SK-N-MC (cell line): ENCODE measurements around the gene FIBIN.
"Not testable (repeated sequence)": the region's sequence is repeated elsewhere in the genome, so short reads cannot be mapped to it uniquely, and the experiment has no call there.

Experiments used
- DNase-seq: peaks from one replicate; pipeline ENCODE4 v3.0.0-alpha.2; 2011; ENCODE audit warnings: low read depth, low spot score
- H3K27ac ChIP-seq: fragments of 200-600 bp; sonication (generic); 2 replicates; pipeline ENCODE4 v1.5.1; 2016; ENCODE audit warnings: mixed run types
- H3K36me3 ChIP-seq: fragments of 200-600 bp; sonication (generic); 2 replicates; pipeline ENCODE4 v1.6.1; 2017; ENCODE audit warnings: antibody characterized with exemption, low read length, mixed read lengths; ENCODE audit not compliant: insufficient read depth
- H3K4me3 ChIP-seq: fragments of 200-600 bp; sonication (generic); 2 replicates; pipeline ENCODE4 v1.5.1; 2016
- H3K9ac ChIP-seq: fragments of 200-600 bp; sonication (generic); 2 replicates; pipeline ENCODE4 v1.8.0; 2017; ENCODE audit warnings: mixed run types, mixed read lengths; ENCODE audit not compliant: insufficient read length
- H3K9me3 ChIP-seq: fragments of 200-600 bp; sonication (generic); 2 replicates; pipeline ENCODE4 v1.6.1; 2017; ENCODE audit warnings: low read depth, mild to moderate bottlenecking, antibody characterized with exemption, low read length, moderate library complexity, mixed read lengths
- EZH2 ChIP-seq: fragments of 200-600 bp; sonication (generic); IDR thresholded peaks from one replicate; pipeline ENCODE4 v1.6.1; 2017; ENCODE audit warnings: antibody characterized with exemption
- FOXP2 ChIP-seq: optimal IDR thresholded peaks from 2 replicates; pipeline ENCODE3; 2011; ENCODE audit warnings: mild to moderate bottlenecking, moderate library complexity; ENCODE audit not compliant: insufficient read depth; ENCODE audit errors: extremely low read length, control extremely low read depth
- POLR2AphosphoS5 ChIP-seq: IDR thresholded peaks from 2 replicates; pipeline ENCODE4 v1.6.1; 2012; ENCODE audit warnings: mild to moderate bottlenecking, low read depth, low read length, borderline replicate concordance

The FIBIN gene

GRCh38 chr11:26951809-26952515, 42.0 kb upstream of the FIBIN start:
- peak overlapping the region; percentile 54 for H3K27ac ChIP-seq
- no peak for DNase-seq

GRCh38 chr11:26953770-26954392, 40.0 kb upstream of the FIBIN start:
- Histone ChIP-seq H3K27ac (peak overlapping the region; percentile 76), H3K36me3 (no peaks in the 10 kb centered on the region), H3K9me3 (no peaks in the 10 kb centered on the region), H3K9ac (no peak overlapping the region), H3K4me3 (peak overlapping the region; percentile 7; the same call in 1 of the 2 replicates)
- DNase-seq: no peak
- TF ChIP-seq FOXP2 (no peak), EZH2 (no peak), POLR2AphosphoS5 (no peak)

More at GRCh38 chr11:26951809-26952515, 42.0 kb upstream of the FIBIN start:
- Histone ChIP-seq H3K4me3 (0 out of 2 replicates have a peak overlapping the region, but pooled peaks have one; percentile 31), H3K36me3 (no peaks in the 10 kb centered on the region), H3K9ac (peak overlapping the region; percentile 11), H3K9me3 (no peaks in the 10 kb centered on the region)
- TF ChIP-seq EZH2: no peak

GRCh38 chr11:26958005-26958701, 35.8 kb upstream of the FIBIN start:
- no peak for TF ChIP-seq FOXP2
- no peak for TF ChIP-seq EZH2
- TF ChIP-seq POLR2AphosphoS5: no peak
- Histone ChIP-seq H3K27ac (peak overlapping the region; percentile 88), H3K9me3 (no peaks in the 10 kb centered on the region), H3K9ac (no peak overlapping the region), H3K4me3 (peak overlapping the region; percentile 52), H3K36me3 (no peaks in the 10 kb centered on the region)
- no peak for DNase-seq

GRCh38 chr11:26958702-26959049, 35.2 kb upstream of the FIBIN start:
- H3K9ac ChIP-seq: no peak overlapping the region
- DNase-seq: no peak
- H3K9me3 ChIP-seq: no peaks in the 10 kb centered on the region
- H3K4me3 ChIP-seq: peak overlapping the region; percentile 52
- no peaks in the 10 kb centered on the region for H3K36me3 ChIP-seq
- peak overlapping the region; percentile 88 for H3K27ac ChIP-seq
- TF ChIP-seq EZH2 (no peak), FOXP2 (no peak), POLR2AphosphoS5 (no peak)

DNA sequence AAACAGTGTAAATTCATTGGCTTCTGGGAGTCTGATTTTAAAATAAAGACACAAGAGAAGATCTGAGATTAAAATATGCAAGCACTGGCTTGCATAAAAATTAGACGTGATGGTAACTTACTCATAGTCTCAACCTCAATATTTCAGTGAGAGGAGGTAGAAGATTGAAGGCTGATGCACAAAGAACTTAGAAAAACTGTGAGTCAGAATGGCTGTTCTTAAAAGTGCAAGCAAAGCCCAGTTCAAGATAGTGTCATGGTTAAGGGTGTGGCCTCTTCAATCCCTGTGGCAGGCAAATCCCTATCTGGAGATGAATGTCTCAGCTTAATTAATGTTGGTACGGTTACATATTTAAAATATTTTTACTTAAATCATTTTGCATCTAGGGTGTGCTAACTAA, 33.6 kb upstream of the FIBIN start:
- TF ChIP-seq EZH2: no peak
- TF ChIP-seq FOXP2: no peak
- TF ChIP-seq POLR2AphosphoS5: no peak
- H3K27ac ChIP-seq: no peak overlapping the region
- H3K36me3 ChIP-seq: no peaks in the 10 kb centered on the region
- H3K9me3 ChIP-seq: no peaks in the 10 kb centered on the region
- no peak for DNase-seq
- no peak overlapping the region for H3K9ac ChIP-seq
- no peak overlapping the region for H3K4me3 ChIP-seq

DNA sequence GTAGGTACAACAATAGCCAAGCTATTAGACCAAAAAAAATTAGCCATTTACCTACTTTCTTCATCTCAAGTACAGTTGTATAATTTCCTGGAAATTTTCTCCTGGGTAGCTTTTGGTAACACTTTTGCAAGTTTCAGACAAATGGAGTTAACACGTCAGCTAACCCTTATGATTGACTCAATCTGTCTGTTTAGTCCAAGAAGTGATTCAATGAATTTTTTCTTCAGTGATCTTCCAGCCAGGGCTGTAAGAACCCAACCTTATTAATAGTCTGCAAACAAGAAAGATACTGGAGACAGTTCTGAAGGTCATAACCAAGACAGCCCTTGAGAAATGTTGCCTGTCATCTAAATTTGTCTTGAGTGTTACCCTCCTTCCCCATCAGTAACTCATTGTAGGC, 30.1 kb upstream of the FIBIN start:
- Histone ChIP-seq H3K9ac (no peak overlapping the region), H3K9me3 (no peaks in the 10 kb centered on the region), H3K27ac (no peak overlapping the region), H3K4me3 (no peak overlapping the region), H3K36me3 (no peaks in the 10 kb centered on the region)
- no peak for DNase-seq
- no peak for TF ChIP-seq FOXP2
- TF ChIP-seq POLR2AphosphoS5: no peak
- TF ChIP-seq EZH2: no peak

- no peak overlapping the region for H3K4me3 ChIP-seq
- DNase-seq: no peak
- no peaks in the 10 kb centered on the region for H3K36me3 ChIP-seq
- no peak overlapping the region for H3K9ac ChIP-seq
- no peaks in the 10 kb centered on the region for H3K9me3 ChIP-seq
- no peak overlapping the region for H3K27ac ChIP-seq
- TF ChIP-seq FOXP2 (no peak), POLR2AphosphoS5 (no peak), EZH2 (no peak)
Measured at GRCh38 chr11:26964339-26964738, 29.6 kb upstream of the FIBIN start.

DNA sequence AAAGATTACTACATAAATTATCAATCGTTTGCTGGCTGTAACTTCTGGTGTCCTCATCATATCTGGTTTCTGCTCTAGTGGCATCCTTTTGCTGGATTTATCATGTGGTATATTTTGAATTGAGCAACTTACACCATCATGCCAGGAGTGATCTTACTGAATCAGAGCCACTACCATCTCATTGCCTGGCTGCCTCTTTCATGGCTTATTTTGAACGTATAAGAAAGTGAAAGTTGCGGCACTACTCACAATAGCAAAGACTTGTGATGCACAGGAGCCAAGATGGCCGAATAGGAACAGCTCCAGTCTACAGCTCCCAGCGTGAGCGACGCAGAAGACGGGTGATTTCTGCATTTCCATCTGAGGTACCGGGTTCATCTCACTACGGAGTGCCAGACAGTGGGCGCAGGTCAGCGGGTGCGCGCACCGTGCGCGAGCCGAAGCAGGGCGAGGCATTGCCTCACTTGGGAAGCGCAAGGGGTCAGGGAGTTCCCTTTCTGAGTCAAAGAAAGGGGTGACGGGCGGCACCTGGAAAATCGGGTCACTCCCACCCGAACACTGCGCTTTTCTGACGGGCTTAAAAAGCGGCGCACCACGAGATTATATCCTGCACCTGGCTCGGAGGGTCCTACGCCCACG, 28.9 kb upstream of the FIBIN start:
- not testable (repeated sequence) for H3K27ac ChIP-seq, H3K9me3 ChIP-seq, DNase-seq, H3K9ac ChIP-seq, H3K4me3 ChIP-seq, H3K36me3 ChIP-seq
